Measurements from ENCODE around the gene NT5C.

GRCh38 chr17:75142236-75142971, 10.9 kb upstream of the NT5C start:
- TF ChIP-seq CTCF (conservative IDR thresholded peaks at IDR 0.05): no peak
- no peak for TF ChIP-seq EZH2 (IDR thresholded peaks at IDR 0.05; ENCODE audit: low read depth)
